Measurements from ENCODE around the gene ARHGEF2.

The ARHGEF2 gene

GRCh38 chr1:155904261-155904660, 74.1 kb downstream of the ARHGEF2 start:
- peaks cover 23% of the 10 kb centered on the region; the same call in 1 of the 2 replicates for H3K36me3 ChIP-seq (ENCODE audit: low read length)

DNA sequence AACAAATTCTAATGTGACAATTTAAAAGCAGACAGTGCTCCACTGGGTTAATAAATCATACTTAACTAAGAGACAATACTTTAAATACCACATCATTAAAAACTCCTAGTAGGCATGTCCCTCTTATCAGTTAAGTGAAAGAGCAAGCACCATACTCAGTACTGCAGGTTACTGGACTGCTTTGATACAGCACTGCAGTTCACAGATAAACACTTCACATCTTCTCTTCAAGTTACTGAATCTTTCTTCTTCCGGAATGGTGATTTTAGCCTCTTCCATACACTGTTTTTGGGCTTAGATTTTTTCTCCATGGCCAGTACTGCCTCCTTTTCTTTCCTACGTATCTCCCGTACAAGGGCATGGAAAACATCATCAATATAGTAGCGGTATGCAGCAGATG, 78.2 kb downstream of the ARHGEF2 start:
- Histone ChIP-seq H3K9me2 (replicated peaks; ENCODE audit: insufficient read depth, low read length) (no peaks in the 10 kb centered on the region), H3K9me3 (ENCODE audit: insufficient read depth, low read length) (no peaks in the 10 kb centered on the region), H3K27ac (ENCODE audit: low read depth, low read length) (no peak overlapping the region), H3F3A (ENCODE audit: insufficient read depth) (no peaks in the 10 kb centered on the region), H3K27me3 (ENCODE audit: low read length) (no peaks in the 10 kb centered on the region), H3K9ac (ENCODE audit: low read length) (no peak overlapping the region), H2AFZ (ENCODE audit: low read depth, low read length, severe bottlenecking) (no peak overlapping the region), H3K36me3 (ENCODE audit: low read length) (peaks cover 33% of the 10 kb centered on the region), H3K79me2 (ENCODE audit: insufficient read depth, low read length) (no peaks in the 10 kb centered on the region), H3K4me3 (ENCODE audit: insufficient read depth, low read length, poor library complexity, severe bottlenecking) (no peak overlapping the region), H4K20me1 (ENCODE audit: low read depth, low read length) (no peaks in the 10 kb centered on the region), H3K4me2 (ENCODE audit: low read depth, low read length, poor library complexity, severe bottlenecking) (no peak overlapping the region)
- no peak for TF ChIP-seq EZH2phosphoT487 (conservative IDR thresholded peaks at IDR 0.05; ENCODE audit: low read length)
- TF ChIP-seq, protein P1, sequence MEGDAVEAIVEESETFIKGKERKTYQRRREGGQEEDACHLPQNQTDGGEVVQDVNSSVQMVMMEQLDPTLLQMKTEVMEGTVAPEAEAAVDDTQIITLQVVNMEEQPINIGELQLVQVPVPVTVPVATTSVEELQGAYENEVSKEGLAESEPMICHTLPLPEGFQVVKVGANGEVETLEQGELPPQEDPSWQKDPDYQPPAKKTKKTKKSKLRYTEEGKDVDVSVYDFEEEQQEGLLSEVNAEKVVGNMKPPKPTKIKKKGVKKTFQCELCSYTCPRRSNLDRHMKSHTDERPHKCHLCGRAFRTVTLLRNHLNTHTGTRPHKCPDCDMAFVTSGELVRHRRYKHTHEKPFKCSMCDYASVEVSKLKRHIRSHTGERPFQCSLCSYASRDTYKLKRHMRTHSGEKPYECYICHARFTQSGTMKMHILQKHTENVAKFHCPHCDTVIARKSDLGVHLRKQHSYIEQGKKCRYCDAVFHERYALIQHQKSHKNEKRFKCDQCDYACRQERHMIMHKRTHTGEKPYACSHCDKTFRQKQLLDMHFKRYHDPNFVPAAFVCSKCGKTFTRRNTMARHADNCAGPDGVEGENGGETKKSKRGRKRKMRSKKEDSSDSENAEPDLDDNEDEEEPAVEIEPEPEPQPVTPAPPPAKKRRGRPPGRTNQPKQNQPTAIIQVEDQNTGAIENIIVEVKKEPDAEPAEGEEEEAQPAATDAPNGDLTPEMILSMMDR (IDR thresholded peaks at IDR 0.05; ENCODE audit: insufficient read depth, low read length, poor library complexity, severe bottlenecking): no peak

More at GRCh38 chr1:155904261-155904660, 74.1 kb downstream of the ARHGEF2 start:
- TF ChIP-seq, protein P1 (IDR thresholded peaks at IDR 0.05; ENCODE audit: insufficient read depth, low read length, poor library complexity, severe bottlenecking): no peak
- no peak for TF ChIP-seq EZH2phosphoT487 (conservative IDR thresholded peaks at IDR 0.05; ENCODE audit: low read length)
- H3F3A ChIP-seq (ENCODE audit: insufficient read depth): no peaks in the 10 kb centered on the region
- H3K4me2 ChIP-seq (ENCODE audit: low read depth, low read length, poor library complexity, severe bottlenecking): no peak overlapping the region
- H4K20me1 ChIP-seq (ENCODE audit: low read depth, low read length): no peaks in the 10 kb centered on the region
- no peaks in the 10 kb centered on the region for H3K27me3 ChIP-seq (ENCODE audit: low read length)
- H3K79me2 ChIP-seq (ENCODE audit: insufficient read depth, low read length): 0 out of 2 replicates have a peak, but pooled peaks cover under 1% of the 10 kb centered on the region
- no peaks in the 10 kb centered on the region for H3K9me3 ChIP-seq (ENCODE audit: insufficient read depth, low read length)
- H3K9me2 ChIP-seq (replicated peaks; ENCODE audit: insufficient read depth, low read length): no peaks in the 10 kb centered on the region
- H3K4me3 ChIP-seq (ENCODE audit: insufficient read depth, low read length, poor library complexity, severe bottlenecking): no peak overlapping the region
- H2AFZ ChIP-seq (ENCODE audit: low read depth, low read length, severe bottlenecking): no peak overlapping the region
- H3K9ac ChIP-seq (ENCODE audit: low read length): no peak overlapping the region
- no peak overlapping the region for H3K27ac ChIP-seq (ENCODE audit: low read depth, low read length)

DNA sequence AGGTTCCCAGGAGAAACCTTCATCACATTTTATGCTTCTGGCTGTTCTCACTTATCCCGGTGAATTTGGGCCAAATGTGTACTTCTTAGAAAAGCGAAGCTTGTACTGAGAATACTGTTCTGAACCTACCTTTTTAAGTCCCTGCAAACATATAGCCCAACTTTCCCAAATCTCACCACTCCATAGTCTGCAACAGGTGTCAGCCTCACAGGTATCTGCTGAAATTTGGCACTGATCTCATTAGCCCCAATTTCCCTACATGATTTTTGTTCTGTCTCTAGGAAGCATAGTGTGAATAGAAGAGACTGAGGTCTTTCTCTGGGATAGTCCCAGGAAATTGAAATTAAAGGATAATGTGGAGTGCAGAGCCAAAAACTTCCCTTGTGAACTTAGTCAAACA, 78.7 kb downstream of the ARHGEF2 start:
- no peak overlapping the region for H3K4me2 ChIP-seq (ENCODE audit: low read depth, low read length, poor library complexity, severe bottlenecking)
- no peaks in the 10 kb centered on the region for H4K20me1 ChIP-seq (ENCODE audit: low read depth, low read length)
- H3K27ac ChIP-seq (ENCODE audit: low read depth, low read length): no peak overlapping the region
- H3F3A ChIP-seq (ENCODE audit: insufficient read depth): no peaks in the 10 kb centered on the region
- no peaks in the 10 kb centered on the region for H3K27me3 ChIP-seq (ENCODE audit: low read length)
- no peak overlapping the region for H2AFZ ChIP-seq (ENCODE audit: low read depth, low read length, severe bottlenecking)
- H3K36me3 ChIP-seq (ENCODE audit: low read length): peaks cover 28% of the 10 kb centered on the region
- TF ChIP-seq, protein P1 (IDR thresholded peaks at IDR 0.05; ENCODE audit: insufficient read depth, low read length, poor library complexity, severe bottlenecking): no peak
- TF ChIP-seq EZH2phosphoT487 (conservative IDR thresholded peaks at IDR 0.05; ENCODE audit: low read length): no peak
- no peaks in the 10 kb centered on the region for H3K9me3 ChIP-seq (ENCODE audit: insufficient read depth, low read length)
- no peak overlapping the region for H3K4me3 ChIP-seq (ENCODE audit: insufficient read depth, low read length, poor library complexity, severe bottlenecking)
- no peaks in the 10 kb centered on the region for H3K79me2 ChIP-seq (ENCODE audit: insufficient read depth, low read length)
- H3K9ac ChIP-seq (ENCODE audit: low read length): no peak overlapping the region
- H3K9me2 ChIP-seq (replicated peaks; ENCODE audit: insufficient read depth, low read length): no peaks in the 10 kb centered on the region

All from SU-DHL-6 (cell line).